Astrocyte (in vitro differentiated cells and primary cell): Measurements from ENCODE around the gene NPAS3.

ENCODE experiments used
- EZH2 ChIP-seq: IDR thresholded peaks from 2 replicates; pipeline ENCODE4 v1.6.1; 2012; ENCODE audit warnings: mild to moderate bottlenecking, low read length, inconsistent platforms; ENCODE audit not compliant: insufficient read depth
- TF ChIP-seq, protein P1 (sequence below): IDR thresholded peaks from 2 replicates; pipeline ENCODE4 v1.5.1; 2011; ENCODE audit warnings: low read depth, mild to moderate bottlenecking, inconsistent platforms, low read length, moderate library complexity; ENCODE audit not compliant: insufficient read depth

GRCh38 chr14:33515899-33516298 lies 577.2 kb downstream of the NPAS3 start:
- TF ChIP-seq, protein P1, sequence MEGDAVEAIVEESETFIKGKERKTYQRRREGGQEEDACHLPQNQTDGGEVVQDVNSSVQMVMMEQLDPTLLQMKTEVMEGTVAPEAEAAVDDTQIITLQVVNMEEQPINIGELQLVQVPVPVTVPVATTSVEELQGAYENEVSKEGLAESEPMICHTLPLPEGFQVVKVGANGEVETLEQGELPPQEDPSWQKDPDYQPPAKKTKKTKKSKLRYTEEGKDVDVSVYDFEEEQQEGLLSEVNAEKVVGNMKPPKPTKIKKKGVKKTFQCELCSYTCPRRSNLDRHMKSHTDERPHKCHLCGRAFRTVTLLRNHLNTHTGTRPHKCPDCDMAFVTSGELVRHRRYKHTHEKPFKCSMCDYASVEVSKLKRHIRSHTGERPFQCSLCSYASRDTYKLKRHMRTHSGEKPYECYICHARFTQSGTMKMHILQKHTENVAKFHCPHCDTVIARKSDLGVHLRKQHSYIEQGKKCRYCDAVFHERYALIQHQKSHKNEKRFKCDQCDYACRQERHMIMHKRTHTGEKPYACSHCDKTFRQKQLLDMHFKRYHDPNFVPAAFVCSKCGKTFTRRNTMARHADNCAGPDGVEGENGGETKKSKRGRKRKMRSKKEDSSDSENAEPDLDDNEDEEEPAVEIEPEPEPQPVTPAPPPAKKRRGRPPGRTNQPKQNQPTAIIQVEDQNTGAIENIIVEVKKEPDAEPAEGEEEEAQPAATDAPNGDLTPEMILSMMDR, result no peak
- TF ChIP-seq EZH2, result no peak
